DMS53 (cell line): ENCODE measurements around the gene SFMBT2.
A peak's percentile ranks its signal among the peaks of the same experiment; 100 is the strongest.

ENCODE experiments used
- DNase-seq: peaks from one replicate; lab custom pipeline; 2025; lab: John Stamatoyannopoulos, UW

Gene SFMBT2

GRCh38 chr10:7134448-7134847 lies 276.4 kb downstream of the SFMBT2 start:
- DNase-seq, result no peak

GRCh38 chr10:7133958-7134357 lies 276.9 kb downstream of the SFMBT2 start:
- DNase-seq, result no peak

GRCh38 chr10:7133278-7133677 lies 277.6 kb downstream of the SFMBT2 start:
- no peak for DNase-seq

- no peak for DNase-seq
Observed at GRCh38 chr10:7130191-7130911, 280.5 kb downstream of the SFMBT2 start.

GRCh38 chr10:7123774-7124173 lies 287.1 kb downstream of the SFMBT2 start:
- DNase-seq, result no peak

GRCh38 chr10:7122561-7122960 lies 288.3 kb downstream of the SFMBT2 start:
- DNase-seq, result no peak

- DNase-seq, result peak; percentile 37
Observed at GRCh38 chr10:7121154-7121797, 289.6 kb downstream of the SFMBT2 start.

- no peak for DNase-seq
Observed at GRCh38 chr10:7119325-7120015, 291.4 kb downstream of the SFMBT2 start.

- no peak for DNase-seq
Observed at GRCh38 chr10:7117806-7118674, 292.8 kb downstream of the SFMBT2 start.

GRCh38 chr10:7117177-7117799 lies 293.5 kb downstream of the SFMBT2 start:
- DNase-seq, result no peak

- no peak for DNase-seq
Observed at GRCh38 chr10:7111561-7111960, 299.3 kb downstream of the SFMBT2 start.

- DNase-seq, result no peak
Observed at GRCh38 chr10:7111089-7111488, 299.7 kb downstream of the SFMBT2 start.
